IPS DF 6.9 (cell line): Measurements from ENCODE around the gene HNF4A.

Experiments
- DNase-seq: peaks from one replicate; pipeline ENCODE4 v3.0.0-alpha.2; 2013; ENCODE audit warnings: low read depth, low spot score
- H3K27ac ChIP-seq: one replicate; pipeline ENCODE4 v1.5.1; 2013; ENCODE audit warnings: low read length, control low read depth
- H3K27me3 ChIP-seq: 2 replicates; pipeline ENCODE4 v1.6.1; 2013; ENCODE audit warnings: mild to moderate bottlenecking, low read length; ENCODE audit not compliant: control insufficient read depth, insufficient read depth
- H3K36me3 ChIP-seq: 2 replicates; pipeline ENCODE4 v1.6.1; 2013; ENCODE audit warnings: low read length; ENCODE audit not compliant: control insufficient read depth, insufficient read depth
- H3K4me1 ChIP-seq: 2 replicates; pipeline ENCODE4 v1.6.1; 2013; ENCODE audit warnings: low read length; ENCODE audit not compliant: control insufficient read depth, insufficient read depth
- H3K4me3 ChIP-seq: 2 replicates; pipeline ENCODE4 v1.5.1; 2013; ENCODE audit warnings: mild to moderate bottlenecking, low read length
- H3K9me3 ChIP-seq: 2 replicates; pipeline ENCODE4 v1.6.1; 2013; ENCODE audit warnings: low read length, inconsistent platforms; ENCODE audit not compliant: control insufficient read depth, insufficient read depth
- WGBS: extraction: QIAGEN DNeasy Blood & Tissue Kit; methylation state at CpG from one replicate; pipeline ENCODE4 v1.1.7; 2013; ENCODE audit warnings: mixed read lengths, missing lambda C conversion rate; ENCODE audit not compliant: insufficient read length, insufficient coverage; 5-methylcytosine and 5-hydroxymethylcytosine counted together

The HNF4A gene

GRCh38 chr20:44406572-44407137 is 51.2 kb downstream of the HNF4A start:
- Histone ChIP-seq H3K27ac (no peak overlapping the region), H3K9me3 (no peaks in the 10 kb centered on the region), H3K27me3 (no peaks in the 10 kb centered on the region), H3K4me1 (no peaks in the 10 kb centered on the region; the same call in 1 of the 2 replicates), H3K4me3 (no peak overlapping the region), H3K36me3 (no peaks in the 10 kb centered on the region)
- no CpG with 5 or more reads among the region's 7 CpGs for WGBS
- DNase-seq = no peak

GRCh38 chr20:44407402-44408184 is 52.1 kb downstream of the HNF4A start:
- no peaks in the 10 kb centered on the region for H3K9me3 ChIP-seq
- H3K36me3 ChIP-seq = no peaks in the 10 kb centered on the region
- DNase-seq = no peak
- no peak overlapping the region for H3K4me3 ChIP-seq
- no peaks in the 10 kb centered on the region; the same call in 1 of the 2 replicates for H3K4me1 ChIP-seq
- no peak overlapping the region for H3K27ac ChIP-seq
- no CpG with 5 or more reads among the region's 14 CpGs for WGBS
- no peaks in the 10 kb centered on the region for H3K27me3 ChIP-seq

GRCh38 chr20:44409132-44409600 is 53.7 kb downstream of the HNF4A start:
- Histone ChIP-seq H3K27ac (no peak overlapping the region), H3K9me3 (no peaks in the 10 kb centered on the region), H3K27me3 (no peaks in the 10 kb centered on the region), H3K36me3 (no peaks in the 10 kb centered on the region), H3K4me3 (no peak overlapping the region), H3K4me1 (no peaks in the 10 kb centered on the region; the same call in 1 of the 2 replicates)
- no CpG with 5 or more reads among the region's 2 CpGs for WGBS
- no peak for DNase-seq

- H3K4me1 ChIP-seq = no peaks in the 10 kb centered on the region
- no peaks in the 10 kb centered on the region for H3K36me3 ChIP-seq
- DNase-seq = no peak
- H3K9me3 ChIP-seq = no peaks in the 10 kb centered on the region
- WGBS = no CpG with 5 or more reads among the region's 2 CpGs
- H3K27ac ChIP-seq = no peak overlapping the region
- H3K27me3 ChIP-seq = no peaks in the 10 kb centered on the region
- H3K4me3 ChIP-seq = no peak overlapping the region
These were observed 55.1 kb downstream of the HNF4A start for GRCh38 chr20:44410583-44411019.

GRCh38 chr20:44411020-44411756 is 55.7 kb downstream of the HNF4A start:
- no peaks in the 10 kb centered on the region for H3K36me3 ChIP-seq
- H3K27me3 ChIP-seq = no peaks in the 10 kb centered on the region
- no peaks in the 10 kb centered on the region for H3K9me3 ChIP-seq
- H3K27ac ChIP-seq = no peak overlapping the region
- DNase-seq = no peak
- no CpG with 5 or more reads among the region's 28 CpGs for WGBS
- no peak overlapping the region for H3K4me3 ChIP-seq
- H3K4me1 ChIP-seq = no peaks in the 10 kb centered on the region

GRCh38 chr20:44411757-44412401 is 56.4 kb downstream of the HNF4A start:
- Histone ChIP-seq H3K4me1 (no peaks in the 10 kb centered on the region), H3K9me3 (no peaks in the 10 kb centered on the region), H3K36me3 (no peaks in the 10 kb centered on the region), H3K27ac (no peak overlapping the region), H3K27me3 (no peaks in the 10 kb centered on the region), H3K4me3 (no peak overlapping the region)
- no peak for DNase-seq
- whole genome bisulfite sequencing = no CpG with 5 or more reads among the region's 10 CpGs

- Histone ChIP-seq H3K4me3 (no peak overlapping the region), H3K4me1 (no peaks in the 10 kb centered on the region), H3K9me3 (no peaks in the 10 kb centered on the region), H3K36me3 (no peaks in the 10 kb centered on the region), H3K27ac (no peak overlapping the region), H3K27me3 (no peaks in the 10 kb centered on the region)
- WGBS = no CpG with 5 or more reads among the region's 24 CpGs
- DNase-seq = no peak
These were observed 57.1 kb downstream of the HNF4A start for GRCh38 chr20:44412402-44413144.

GRCh38 chr20:44413575-44414345 is 58.3 kb downstream of the HNF4A start:
- Histone ChIP-seq H3K4me1 (no peaks in the 10 kb centered on the region), H3K36me3 (no peaks in the 10 kb centered on the region), H3K27ac (no peak overlapping the region), H3K9me3 (no peaks in the 10 kb centered on the region), H3K27me3 (no peaks in the 10 kb centered on the region), H3K4me3 (no peak overlapping the region)
- no peak for DNase-seq
- WGBS = no CpG with 5 or more reads among the region's 14 CpGs

- no peaks in the 10 kb centered on the region for H3K4me1 ChIP-seq
- DNase-seq = no peak
- no CpG with 5 or more reads among the region's 16 CpGs for WGBS
- H3K9me3 ChIP-seq = no peaks in the 10 kb centered on the region
- no peak overlapping the region for H3K4me3 ChIP-seq
- H3K27ac ChIP-seq = no peak overlapping the region
- H3K36me3 ChIP-seq = no peaks in the 10 kb centered on the region
- no peaks in the 10 kb centered on the region for H3K27me3 ChIP-seq
These were observed 58.8 kb downstream of the HNF4A start for GRCh38 chr20:44414346-44414714.
